Measurements from ENCODE around the gene SYT13. TPM values are rescaled to one million over a fixed set of nuclear protein-coding genes. Genes with fewer than 3 reads are reported as not detected.

SYT13 gene
- total RNA-seq, 1 donor from 2014 or later, result 0.50 TPM

DNA sequence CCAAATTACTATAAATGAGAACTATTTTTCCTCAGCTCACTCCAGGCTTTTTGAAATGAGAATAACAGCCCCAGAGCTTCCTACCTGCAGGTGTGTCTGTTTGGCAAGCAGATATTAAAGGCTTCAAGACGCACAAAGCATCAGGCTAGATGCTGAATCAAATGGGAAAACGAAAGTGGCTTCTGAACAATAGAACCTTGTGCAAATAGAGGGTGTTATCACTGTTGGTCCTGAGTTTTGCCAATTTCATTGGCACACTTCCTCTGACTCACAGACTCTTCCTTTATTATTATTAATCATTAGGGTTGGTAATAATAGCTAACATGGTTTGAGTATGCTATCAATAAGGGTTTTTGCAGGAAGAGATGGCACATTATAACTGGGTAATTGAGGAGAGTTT lies 13.4 kb downstream of the SYT13 start:
- FAIRE-seq (no peak), DNase-seq (ENCODE audit: low read depth) (no peak)
- Histone ChIP-seq H3K79me2 (ENCODE audit: insufficient read depth, low read length) (no peaks in the 10 kb centered on the region), H3K9me3 (ENCODE audit: insufficient read depth, low read depth, low read length) (no peaks in the 10 kb centered on the region), H3K4me2 (ENCODE audit: low read length) (no peak overlapping the region), H3K9ac (ENCODE audit: low read length) (no peak overlapping the region), H3K36me3 (ENCODE audit: insufficient read depth, low read length) (no peaks in the 10 kb centered on the region), H3K4me3 (ENCODE audit: insufficient read depth, low read depth, low read length) (no peak overlapping the region), H2AFZ (ENCODE audit: low read depth, low read length) (no peak overlapping the region), H3K4me1 (ENCODE audit: insufficient read depth, low read length) (no peaks in the 10 kb centered on the region), H4K20me1 (ENCODE audit: insufficient read depth, low read length) (no peaks in the 10 kb centered on the region), H3K27me3 (ENCODE audit: insufficient read depth, low read length) (peaks cover 14% of the 10 kb centered on the region), H3K27ac (ENCODE audit: low read depth, low read length) (no peak overlapping the region)
- Mint-ChIP-seq H3K4me3 (ENCODE audit: unreplicated experiment) (no peak overlapping the region), H3K4me1 (ENCODE audit: low read depth, unreplicated experiment) (peaks cover 15% of the 10 kb centered on the region), H3K9me3 (ENCODE audit: unreplicated experiment) (peaks cover 3% of the 10 kb centered on the region), H3K27me3 (ENCODE audit: low read depth, unreplicated experiment) (peaks cover 29% of the 10 kb centered on the region), H3K36me3 (ENCODE audit: low read depth, unreplicated experiment) (peaks cover 2% of the 10 kb centered on the region), H3K27ac (ENCODE audit: unreplicated experiment) (no peak overlapping the region)
- TF ChIP-seq, protein P1, sequence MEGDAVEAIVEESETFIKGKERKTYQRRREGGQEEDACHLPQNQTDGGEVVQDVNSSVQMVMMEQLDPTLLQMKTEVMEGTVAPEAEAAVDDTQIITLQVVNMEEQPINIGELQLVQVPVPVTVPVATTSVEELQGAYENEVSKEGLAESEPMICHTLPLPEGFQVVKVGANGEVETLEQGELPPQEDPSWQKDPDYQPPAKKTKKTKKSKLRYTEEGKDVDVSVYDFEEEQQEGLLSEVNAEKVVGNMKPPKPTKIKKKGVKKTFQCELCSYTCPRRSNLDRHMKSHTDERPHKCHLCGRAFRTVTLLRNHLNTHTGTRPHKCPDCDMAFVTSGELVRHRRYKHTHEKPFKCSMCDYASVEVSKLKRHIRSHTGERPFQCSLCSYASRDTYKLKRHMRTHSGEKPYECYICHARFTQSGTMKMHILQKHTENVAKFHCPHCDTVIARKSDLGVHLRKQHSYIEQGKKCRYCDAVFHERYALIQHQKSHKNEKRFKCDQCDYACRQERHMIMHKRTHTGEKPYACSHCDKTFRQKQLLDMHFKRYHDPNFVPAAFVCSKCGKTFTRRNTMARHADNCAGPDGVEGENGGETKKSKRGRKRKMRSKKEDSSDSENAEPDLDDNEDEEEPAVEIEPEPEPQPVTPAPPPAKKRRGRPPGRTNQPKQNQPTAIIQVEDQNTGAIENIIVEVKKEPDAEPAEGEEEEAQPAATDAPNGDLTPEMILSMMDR (IDR thresholded peaks at IDR 0.05; ENCODE audit: insufficient read depth, low read depth, low read length), result no peak
- no peak for TF ChIP-seq EZH2 (IDR thresholded peaks at IDR 0.05; ENCODE audit: insufficient read depth, low read length)

DNA sequence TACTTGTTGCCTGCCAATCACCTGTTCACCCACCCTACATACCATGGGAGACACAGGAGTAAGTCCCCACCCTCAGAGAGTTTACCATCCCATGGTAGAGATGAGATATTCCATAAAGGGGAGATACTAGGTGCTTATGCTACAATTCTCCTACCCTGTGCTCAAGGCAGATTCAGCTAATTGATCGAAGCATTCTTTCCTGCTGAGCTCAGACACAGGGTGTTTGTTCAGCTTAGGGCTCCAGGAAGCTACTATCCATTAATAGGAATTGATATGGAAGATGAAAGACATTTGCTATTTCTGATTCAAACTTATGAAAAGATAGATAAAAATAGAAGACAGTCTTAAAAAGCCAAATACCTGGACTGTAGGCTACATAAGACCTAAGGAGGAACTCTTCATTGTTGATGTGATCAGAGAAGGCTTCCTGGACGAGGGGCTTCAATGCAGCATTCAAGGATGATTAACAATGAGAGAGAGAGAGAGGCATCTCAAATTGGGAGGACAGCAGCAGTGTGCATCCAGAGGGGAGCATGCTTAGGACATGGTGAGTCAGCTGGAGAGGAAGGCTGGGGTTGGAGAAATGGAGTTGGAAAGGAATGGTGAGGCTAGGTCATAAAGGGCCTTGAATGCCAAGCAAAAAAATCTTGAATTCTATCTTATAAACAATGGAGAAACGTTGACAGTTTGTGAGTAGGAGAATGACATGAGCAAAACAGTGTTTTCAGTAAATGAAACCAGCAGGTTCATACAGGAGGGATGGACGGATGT lies 15.0 kb downstream of the SYT13 start:
- FAIRE-seq (no peak), DNase-seq (ENCODE audit: low read depth) (no peak)
- no peak overlapping the region for H3K9ac ChIP-seq (ENCODE audit: low read length)
- H3K4me3 ChIP-seq (ENCODE audit: insufficient read depth, low read depth, low read length), result no peak overlapping the region
- peaks cover 16% of the 10 kb centered on the region for H3K4me1 Mint-ChIP-seq (ENCODE audit: low read depth, unreplicated experiment)
- H3K9me3 Mint-ChIP-seq (ENCODE audit: unreplicated experiment), result no peaks in the 10 kb centered on the region
- H4K20me1 ChIP-seq (ENCODE audit: insufficient read depth, low read length), result no peaks in the 10 kb centered on the region
- no peak overlapping the region for H3K4me2 ChIP-seq (ENCODE audit: low read length)
- no peaks in the 10 kb centered on the region for H3K4me1 ChIP-seq (ENCODE audit: insufficient read depth, low read length)
- H3K36me3 Mint-ChIP-seq (ENCODE audit: low read depth, unreplicated experiment), result peaks cover 2% of the 10 kb centered on the region
- H2AFZ ChIP-seq (ENCODE audit: low read depth, low read length), result no peak overlapping the region
- H3K4me3 Mint-ChIP-seq (ENCODE audit: unreplicated experiment), result no peak overlapping the region
- no peaks in the 10 kb centered on the region for H3K36me3 ChIP-seq (ENCODE audit: insufficient read depth, low read length)
- no peaks in the 10 kb centered on the region for H3K9me3 ChIP-seq (ENCODE audit: insufficient read depth, low read depth, low read length)
- H3K27me3 ChIP-seq (ENCODE audit: insufficient read depth, low read length), result peaks cover 14% of the 10 kb centered on the region
- H3K27ac Mint-ChIP-seq (ENCODE audit: unreplicated experiment), result peak overlapping the region; percentile 13
- H3K79me2 ChIP-seq (ENCODE audit: insufficient read depth, low read length), result no peaks in the 10 kb centered on the region
- TF ChIP-seq, protein P1 (IDR thresholded peaks at IDR 0.05; ENCODE audit: insufficient read depth, low read depth, low read length), result no peak
- no peak for TF ChIP-seq EZH2 (IDR thresholded peaks at IDR 0.05; ENCODE audit: insufficient read depth, low read length)
- peaks cover 26% of the 10 kb centered on the region for H3K27me3 Mint-ChIP-seq (ENCODE audit: low read depth, unreplicated experiment)
- no peak overlapping the region for H3K27ac ChIP-seq (ENCODE audit: low read depth, low read length)

DNA sequence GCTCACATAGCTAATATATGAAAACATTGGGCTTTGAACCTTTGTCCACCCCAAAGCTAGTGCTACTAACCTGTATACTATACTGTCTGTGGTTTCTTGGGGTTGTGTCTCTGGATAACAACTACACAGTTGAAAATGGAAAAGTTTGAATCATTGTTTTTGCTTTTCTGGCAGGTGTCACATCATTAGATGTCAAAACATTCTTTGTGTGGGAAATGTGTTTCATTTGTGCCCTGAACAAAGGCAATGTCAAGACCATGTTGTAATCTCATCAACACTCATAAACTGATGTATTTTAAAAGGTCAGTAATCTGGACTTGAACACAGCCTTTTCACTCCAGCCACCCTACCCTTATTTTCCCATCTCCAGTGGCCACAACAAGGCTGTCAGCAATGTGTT lies 16.5 kb downstream of the SYT13 start:
- no peak for FAIRE-seq

More for the DNA sequence above, 16.5 kb downstream of the SYT13 start:
- Histone ChIP-seq H3K4me2 (ENCODE audit: low read length) (no peak overlapping the region), H4K20me1 (ENCODE audit: insufficient read depth, low read length) (no peaks in the 10 kb centered on the region), H3K4me3 (ENCODE audit: insufficient read depth, low read depth, low read length) (no peak overlapping the region), H3K27ac (ENCODE audit: low read depth, low read length) (no peak overlapping the region), H3K36me3 (ENCODE audit: insufficient read depth, low read length) (no peaks in the 10 kb centered on the region), H3K79me2 (ENCODE audit: insufficient read depth, low read length) (no peaks in the 10 kb centered on the region), H3K4me1 (ENCODE audit: insufficient read depth, low read length) (peaks cover 8% of the 10 kb centered on the region), H3K27me3 (ENCODE audit: insufficient read depth, low read length) (peaks cover 14% of the 10 kb centered on the region), H3K9me3 (ENCODE audit: insufficient read depth, low read depth, low read length) (no peaks in the 10 kb centered on the region), H3K9ac (ENCODE audit: low read length) (no peak overlapping the region), H2AFZ (ENCODE audit: low read depth, low read length) (no peak overlapping the region)
- no peak for TF ChIP-seq EZH2 (IDR thresholded peaks at IDR 0.05; ENCODE audit: insufficient read depth, low read length)
- TF ChIP-seq, protein P1 (IDR thresholded peaks at IDR 0.05; ENCODE audit: insufficient read depth, low read depth, low read length), result no peak
- no peak overlapping the region for H3K27ac Mint-ChIP-seq (ENCODE audit: unreplicated experiment)
- no peaks in the 10 kb centered on the region for H3K9me3 Mint-ChIP-seq (ENCODE audit: unreplicated experiment)
- peaks cover 2% of the 10 kb centered on the region for H3K36me3 Mint-ChIP-seq (ENCODE audit: low read depth, unreplicated experiment)
- no peak for DNase-seq (ENCODE audit: low read depth)
- no peak overlapping the region for H3K4me3 Mint-ChIP-seq (ENCODE audit: unreplicated experiment)
- H3K27me3 Mint-ChIP-seq (ENCODE audit: low read depth, unreplicated experiment), result peaks cover 20% of the 10 kb centered on the region
- H3K4me1 Mint-ChIP-seq (ENCODE audit: low read depth, unreplicated experiment), result peaks cover 25% of the 10 kb centered on the region

Data from astrocyte (in vitro differentiated cells and primary cell).